ENCODE measurements around the gene RELN. TPM values are rescaled to one million over a fixed set of nuclear protein-coding genes. Genes with fewer than 3 reads are reported as not detected.

RELN gene
- total and polyA plus RNA-seq, 9 of the 15 experiments (the other 6 are each of a cell fraction or from before 2014, with no cell fraction given) = 12.9 to 43.2 (median 18.1) TPM

DNA sequence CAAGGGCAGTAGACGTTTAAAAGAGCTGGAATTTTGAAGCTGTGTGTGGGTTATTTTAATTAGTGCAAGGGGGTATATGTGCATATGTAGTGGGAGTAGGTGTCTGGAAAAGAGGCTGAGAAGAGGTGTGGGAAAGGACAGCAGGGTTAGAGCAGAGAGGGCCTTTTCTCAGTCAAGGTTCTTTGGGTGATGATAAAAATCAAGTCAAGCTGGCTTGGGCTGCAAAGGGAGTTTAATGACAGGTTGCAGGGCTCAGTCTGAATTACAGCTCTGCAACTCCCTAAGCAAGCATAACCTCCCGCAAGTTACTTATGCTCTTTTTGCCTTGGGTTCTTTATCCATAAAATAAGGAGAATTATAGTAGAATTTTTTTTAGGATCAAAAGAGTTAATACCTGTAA lies 83.5 kb downstream of the RELN start:
- Histone ChIP-seq H3K27ac (ENCODE audit: extremely low read depth, low read depth, low read length) (no peak overlapping the region), H3K27me3 (ENCODE audit: control insufficient read depth in 2 of 2, insufficient read depth in 2 of 2, low read length in 2 of 2) (no peaks in the 10 kb centered on the region), H4K20me1 (replicated peaks; ENCODE audit: control insufficient read depth, insufficient read depth, low read length) (no peaks in the 10 kb centered on the region), H3K4me2 (ENCODE audit: insufficient read depth, low read length) (no peak overlapping the region), H2AFZ (ENCODE audit: low read depth, low read length) (no peak overlapping the region), H3K4me3 (no peak overlapping the region), H3K9me3 (replicated peaks; ENCODE audit: control insufficient read depth, insufficient read depth, low read depth, low read length) (no peaks in the 10 kb centered on the region), H3K79me2 (ENCODE audit: control insufficient read depth, insufficient read depth, low read length) (no peaks in the 10 kb centered on the region), H3K4me1 (replicated peaks in 1 of 2; ENCODE audit: control insufficient read depth in 2 of 2, insufficient read depth in 2 of 2, low read length in 2 of 2) (peaks cover 0 to 12% of the 10 kb centered on the region in 2 experiments; a peak in 2 of 5 replicates), H3K9me1 (ENCODE audit: control insufficient read depth, insufficient read depth, low read length) (no peaks in the 10 kb centered on the region), H3K36me3 (ENCODE audit: control insufficient read depth, insufficient read depth, low read length) (peaks cover 3% of the 10 kb centered on the region; the same call in 1 of the 3 replicates), H3K9ac (ENCODE audit: insufficient read depth in 1 of 2, low read depth in 2 of 2, low read length in 2 of 2) (no peak overlapping the region)
- DNase-seq (ENCODE audit: extremely low read depth in 1 of 4, low spot score in 3 of 4) = no peak
- intact Hi-C loops (cut with micrococcal nuclease) = no loop called here
- no peak for TF ChIP-seq ZNF696 (CRISPR knock-in tag; conservative IDR thresholded peaks at IDR 0.05)
- 0 out of 2 replicates have a peak, but pooled peaks have one; percentile 22 for TF ChIP-seq SMARCA5 (IDR thresholded peaks at IDR 0.05)
- FAIRE-seq = peak; percentile 19
- CTCF ChIA-PET (ENCODE audit: low intra/inter-chr PET ratio) = no interaction called here
- POLR2A ChIA-PET = interaction anchor here (0.6 to 1.5 kb wide), 5 partner anchors 9 to 423 kb away, joined by 3 to 4 read pairs (median 4); no protein-coding TSS in a partner anchor
- WGBS (ENCODE audit: insufficient coverage, low coverage, missing lambda C conversion rate) = 60% methylated on average over 2 of the region's 2 CpGs
- in situ Hi-C loops (cut with MboI) = no loop called here
- no TSS peak for BruUV-seq (replicated peaks)
- ATAC-seq = peak; percentile 54

DNA sequence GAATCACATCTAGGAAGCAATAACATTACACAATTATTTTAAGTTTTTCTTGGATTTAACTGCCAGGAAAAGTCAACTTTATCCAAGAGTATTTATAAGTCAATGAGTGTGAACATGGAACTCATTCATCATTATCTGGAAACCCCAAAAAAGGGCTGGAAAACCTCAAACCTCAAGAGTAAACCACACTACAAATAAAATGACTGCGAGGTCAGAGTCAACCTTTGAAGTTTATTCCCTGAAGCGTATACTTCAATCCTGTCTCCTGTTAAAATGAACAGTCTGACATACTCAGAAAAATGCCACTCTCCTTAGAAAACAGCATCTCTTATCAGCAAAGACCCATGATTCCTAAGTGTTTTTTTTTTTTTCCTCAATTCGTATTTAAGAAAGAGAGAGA lies 86.5 kb downstream of the RELN start:
- WGBS (ENCODE audit: insufficient coverage, low coverage, missing lambda C conversion rate) = 4% methylated on average over 3 of the region's 3 CpGs
- H3K36me3 ChIP-seq (ENCODE audit: control insufficient read depth, insufficient read depth, low read length) = peaks cover 3% of the 10 kb centered on the region; the same call in 1 of the 3 replicates
- no peaks in the 10 kb centered on the region for H3K79me2 ChIP-seq (ENCODE audit: control insufficient read depth, insufficient read depth, low read length)
- no TSS peak for BruUV-seq (replicated peaks)
- peak; percentile 63 for FAIRE-seq
- ChIA-PET POLR2A (interaction anchor here (1.0 kb wide), 1 partner anchor 20 kb away, joined by 4 read pairs; no protein-coding TSS in a partner anchor), CTCF (ENCODE audit: low intra/inter-chr PET ratio) (no interaction called here)
- H3K9me3 ChIP-seq (replicated peaks; ENCODE audit: control insufficient read depth, insufficient read depth, low read depth, low read length) = no peaks in the 10 kb centered on the region
- no peak overlapping the region for H3K9ac ChIP-seq (ENCODE audit: insufficient read depth in 1 of 2, low read depth in 2 of 2, low read length in 2 of 2)
- intact Hi-C loops (cut with micrococcal nuclease) = no loop called here
- H3K4me1 ChIP-seq (replicated peaks in 1 of 2; ENCODE audit: control insufficient read depth in 2 of 2, insufficient read depth in 2 of 2, low read length in 2 of 2) = peaks cover 0 to 12% of the 10 kb centered on the region in 2 experiments; a peak in 2 of 5 replicates
- no peak for TF ChIP-seq SMARCE1 (IDR thresholded peaks at IDR 0.05)
- TF ChIP-seq, protein P1, sequence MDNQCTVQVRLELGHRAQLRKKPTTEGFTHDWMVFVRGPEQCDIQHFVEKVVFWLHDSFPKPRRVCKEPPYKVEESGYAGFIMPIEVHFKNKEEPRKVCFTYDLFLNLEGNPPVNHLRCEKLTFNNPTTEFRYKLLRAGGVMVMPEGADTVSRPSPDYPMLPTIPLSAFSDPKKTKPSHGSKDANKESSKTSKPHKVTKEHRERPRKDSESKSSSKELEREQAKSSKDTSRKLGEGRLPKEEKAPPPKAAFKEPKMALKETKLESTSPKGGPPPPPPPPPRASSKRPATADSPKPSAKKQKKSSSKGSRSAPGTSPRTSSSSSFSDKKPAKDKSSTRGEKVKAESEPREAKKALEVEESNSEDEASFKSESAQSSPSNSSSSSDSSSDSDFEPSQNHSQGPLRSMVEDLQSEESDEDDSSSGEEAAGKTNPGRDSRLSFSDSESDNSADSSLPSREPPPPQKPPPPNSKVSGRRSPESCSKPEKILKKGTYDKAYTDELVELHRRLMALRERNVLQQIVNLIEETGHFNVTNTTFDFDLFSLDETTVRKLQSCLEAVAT (IDR thresholded peaks at IDR 0.05) = 0 out of 4 replicates have a peak, but pooled peaks of 1 of the 2 experiments have one; percentile 38
- peak; percentile 35 for TF ChIP-seq MEIS2 (IDR thresholded peaks at IDR 0.05; ENCODE audit: partially characterized antibody)
- TF ChIP-seq TEAD4 (IDR thresholded peaks at IDR 0.05; ENCODE audit: low read length) = peak; percentile 24; the same call in 1 of the 2 replicates
- no peak for TF ChIP-seq TEAD4 (CRISPR knock-in tag; IDR thresholded peaks at IDR 0.05; ENCODE audit: borderline replicate concordance)
- no peak for TF ChIP-seq ZNF583 (CRISPR knock-in tag; IDR thresholded peaks at IDR 0.05)
- TF ChIP-seq LEF1 (IDR thresholded peaks at IDR 0.05) = peak; percentile 67; the same call in 1 of the 2 replicates
- TF ChIP-seq ZNF696 (CRISPR knock-in tag; conservative IDR thresholded peaks at IDR 0.05) = no peak
- TF ChIP-seq LCOR (CRISPR knock-in tag; IDR thresholded peaks at IDR 0.05) = no peak
- no peak for TF ChIP-seq GABPA (tag; conservative IDR thresholded peaks at IDR 0.05; ENCODE audit: low read depth)
- TF ChIP-seq NR1H2 (CRISPR knock-in tag; IDR thresholded peaks at IDR 0.05) = no peak
- no peak for TF ChIP-seq CHD4 (IDR thresholded peaks at IDR 0.05; ENCODE audit: insufficient read depth, insufficient replicate concordance, low read depth, low read length, poor library complexity, severe bottlenecking)
- peak; percentile 63; the same call in 1 of the 2 replicates for TF ChIP-seq ESRRA (IDR thresholded peaks at IDR 0.05; ENCODE audit: borderline replicate concordance, low read depth)
- no peak for TF ChIP-seq KDM2B (CRISPR knock-in tag; IDR thresholded peaks at IDR 0.05)
- no peak for TF ChIP-seq ZNF57 (CRISPR knock-in tag; IDR thresholded peaks at IDR 0.05)
- H3K4me2 ChIP-seq (ENCODE audit: insufficient read depth, low read length) = no peak overlapping the region
- H3K27me3 ChIP-seq (ENCODE audit: control insufficient read depth in 2 of 2, insufficient read depth in 2 of 2, low read length in 2 of 2) = no peaks in the 10 kb centered on the region
- ATAC-seq = peak; percentile 58; the same call in 1 of the 3 replicates
- no peak overlapping the region for H3K4me3 ChIP-seq
- no peaks in the 10 kb centered on the region for H4K20me1 ChIP-seq (replicated peaks; ENCODE audit: control insufficient read depth, insufficient read depth, low read length)
- no peak overlapping the region for H3K27ac ChIP-seq (ENCODE audit: extremely low read depth, low read depth, low read length)
- DNase-seq (ENCODE audit: extremely low read depth in 1 of 4, low spot score in 3 of 4) = no peak
- in situ Hi-C loops (cut with MboI) = no loop called here
- peak overlapping the region; percentile 10; the same call in 1 of the 2 replicates for H2AFZ ChIP-seq (ENCODE audit: low read depth, low read length)
- H3K9me1 ChIP-seq (ENCODE audit: control insufficient read depth, insufficient read depth, low read length) = no peaks in the 10 kb centered on the region
